Smooth muscle cell (in vitro differentiated cells): ENCODE results near the gene LENG8. TPM values are rescaled to one million over a fixed set of nuclear protein-coding genes. Genes with fewer than 3 reads are reported as not detected.

Experiments
- DNase-seq: peaks from one replicate; lab custom pipeline; 2025; ENCODE audit not compliant: unreplicated experiment; lab: John Stamatoyannopoulos, UW
- H2AFZ ChIP-seq: fragments of 200-600 bp; sonication (generic); 2 replicates; pipeline ENCODE4 v1.6.0; 2016; ENCODE audit warnings: antibody characterized with exemption, low read depth, mild to moderate bottlenecking
- H3F3A ChIP-seq: fragments of 200-600 bp; sonication (generic); 2 replicates; pipeline ENCODE4 v1.6.0; 2017; ENCODE audit warnings: antibody characterized with exemption, low read depth
- H3K27ac ChIP-seq: fragments of 200-600 bp; sonication (generic); 2 replicates; pipeline ENCODE4 v1.5.1; 2016; ENCODE audit warnings: low read depth, mild to moderate bottlenecking
- H3K27me3 ChIP-seq: fragments of 200-600 bp; sonication (generic); 2 replicates; pipeline ENCODE4 v1.6.1; 2016; ENCODE audit warnings: low read depth, mild to moderate bottlenecking
- H3K36me3 ChIP-seq: fragments of 200-600 bp; sonication (generic); 2 replicates; pipeline ENCODE4 v1.5.1; 2016; ENCODE audit warnings: low read depth
- H3K4me1 ChIP-seq: fragments of 200-600 bp; sonication (generic); 2 replicates; pipeline ENCODE4 v1.5.1; 2016; ENCODE audit warnings: low read depth
- H3K4me2 ChIP-seq: fragments of 200-600 bp; sonication (generic); 2 replicates; pipeline ENCODE4 v1.6.0; 2016; ENCODE audit warnings: mild to moderate bottlenecking
- H3K4me3 ChIP-seq: fragments of 200-600 bp; sonication (generic); 2 replicates; pipeline ENCODE4 v1.5.1; 2016; ENCODE audit warnings: mild to moderate bottlenecking
- H3K79me2 ChIP-seq: fragments of 200-600 bp; sonication (generic); 2 replicates; pipeline ENCODE4 v1.6.0; 2016; ENCODE audit warnings: low read depth, mild to moderate bottlenecking
- H3K9ac ChIP-seq: fragments of 200-600 bp; sonication (generic); 2 replicates; pipeline ENCODE4 v1.6.0; 2016; ENCODE audit warnings: low read depth
- H3K9me3 ChIP-seq: fragments of 200-600 bp; sonication (generic); replicated peaks from 2 replicates; pipeline ENCODE4 v1.5.1; 2016; ENCODE audit warnings: low read depth
- H4K20me1 ChIP-seq: fragments of 200-600 bp; sonication (generic); 2 replicates; pipeline ENCODE4 v1.6.0; 2016; ENCODE audit warnings: low read depth
- WGBS: methylation state at CpG from one replicate; pipeline ENCODE4 v1.1.7; 2016; ENCODE audit warnings: low lambda C conversion rate; 5-methylcytosine and 5-hydroxymethylcytosine counted together
- polyA plus RNA-seq: library from polyadenylated mRNA; unstranded; fragments of >200 nt; fragmentation: Nextera tagmentation; extraction: Ambion mirVana; gene quantifications from 2 replicates; pipeline ENCODE4 v1.2.1, GENCODE V29; 2016
- total RNA-seq: library from RNA; depleted of rRNA; stranded (reverse); fragments of >200 nt; gene quantifications from 2 replicates; pipeline ENCODE4 v1.2.3, GENCODE V29; 2014
- TF ChIP-seq, protein P1 (sequence below): fragments of 200-600 bp; sonication (generic); IDR thresholded peaks from 2 replicates; pipeline ENCODE4 v1.5.1; 2017; ENCODE audit warnings: borderline replicate concordance, mild to moderate bottlenecking, antibody characterized with exemption; ENCODE audit not compliant: insufficient read depth, poor library complexity, severe bottlenecking

Gene LENG8
- total and polyA plus RNA-seq, 2 experiments from 2014 or later, result 27.6 to 32.9 TPM

DNA sequence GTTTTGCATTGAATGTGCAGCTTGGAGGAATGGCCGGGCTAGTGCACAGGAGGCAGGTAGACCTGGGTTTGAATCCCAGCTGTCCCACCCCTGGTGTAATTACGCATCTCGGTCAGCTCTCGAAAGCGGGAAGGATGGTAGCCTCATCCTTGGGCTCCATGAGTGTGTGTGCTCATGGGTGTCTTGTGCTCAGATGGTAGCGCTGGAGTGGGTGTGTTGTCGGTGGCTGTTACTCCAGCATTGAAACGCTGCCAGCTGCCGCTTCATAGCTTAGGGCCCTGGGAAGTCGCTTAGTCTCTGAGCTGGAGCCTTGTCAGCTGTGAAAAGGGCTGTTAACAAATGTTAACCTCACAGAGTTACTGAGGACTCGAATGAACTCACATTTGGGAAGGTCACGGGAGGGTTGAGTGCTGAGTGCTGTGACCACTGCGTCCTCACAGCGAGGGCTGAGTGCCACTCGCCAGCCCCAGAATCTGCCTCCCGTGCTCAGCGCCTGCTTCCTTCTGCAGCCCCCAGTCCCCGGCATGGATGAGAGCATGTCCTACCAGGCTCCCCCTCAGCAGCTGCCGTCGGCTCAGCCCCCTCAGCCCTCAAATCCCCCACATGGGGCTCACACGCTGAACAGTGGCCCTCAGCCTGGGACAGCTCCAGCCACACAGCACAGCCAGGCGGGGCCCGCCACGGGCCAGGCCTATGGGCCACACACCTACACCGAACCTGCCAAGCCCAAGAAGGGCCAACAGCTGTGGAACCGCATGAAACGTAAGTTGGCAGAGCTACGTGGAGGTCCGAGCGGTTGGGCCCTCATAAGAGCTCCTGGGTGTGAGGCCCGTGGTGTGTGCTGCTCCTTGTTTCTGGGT is 5.2 kb downstream of the LENG8 start:
- peaks cover 99% of the 10 kb centered on the region for H4K20me1 ChIP-seq
- H3K36me3 ChIP-seq, result peaks cover 11% of the 10 kb centered on the region
- H3K79me2 ChIP-seq, result peaks cover 92% of the 10 kb centered on the region
- H3K4me1 ChIP-seq, result peaks cover 13% of the 10 kb centered on the region
- H3K4me3 ChIP-seq, result no peak overlapping the region
- no peak overlapping the region for H3K27ac ChIP-seq
- H3K9me3 ChIP-seq, result no peaks in the 10 kb centered on the region
- peaks cover 7% of the 10 kb centered on the region for H3F3A ChIP-seq
- TF ChIP-seq, protein P1, sequence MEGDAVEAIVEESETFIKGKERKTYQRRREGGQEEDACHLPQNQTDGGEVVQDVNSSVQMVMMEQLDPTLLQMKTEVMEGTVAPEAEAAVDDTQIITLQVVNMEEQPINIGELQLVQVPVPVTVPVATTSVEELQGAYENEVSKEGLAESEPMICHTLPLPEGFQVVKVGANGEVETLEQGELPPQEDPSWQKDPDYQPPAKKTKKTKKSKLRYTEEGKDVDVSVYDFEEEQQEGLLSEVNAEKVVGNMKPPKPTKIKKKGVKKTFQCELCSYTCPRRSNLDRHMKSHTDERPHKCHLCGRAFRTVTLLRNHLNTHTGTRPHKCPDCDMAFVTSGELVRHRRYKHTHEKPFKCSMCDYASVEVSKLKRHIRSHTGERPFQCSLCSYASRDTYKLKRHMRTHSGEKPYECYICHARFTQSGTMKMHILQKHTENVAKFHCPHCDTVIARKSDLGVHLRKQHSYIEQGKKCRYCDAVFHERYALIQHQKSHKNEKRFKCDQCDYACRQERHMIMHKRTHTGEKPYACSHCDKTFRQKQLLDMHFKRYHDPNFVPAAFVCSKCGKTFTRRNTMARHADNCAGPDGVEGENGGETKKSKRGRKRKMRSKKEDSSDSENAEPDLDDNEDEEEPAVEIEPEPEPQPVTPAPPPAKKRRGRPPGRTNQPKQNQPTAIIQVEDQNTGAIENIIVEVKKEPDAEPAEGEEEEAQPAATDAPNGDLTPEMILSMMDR, result no peak
- H2AFZ ChIP-seq, result no peak overlapping the region
- no peak overlapping the region for H3K4me2 ChIP-seq
- no peak overlapping the region for H3K9ac ChIP-seq
- DNase-seq, result no peak
- H3K27me3 ChIP-seq, result no peaks in the 10 kb centered on the region
- 96% methylated on average over 25 of the region's 31 CpGs for WGBS

DNA sequence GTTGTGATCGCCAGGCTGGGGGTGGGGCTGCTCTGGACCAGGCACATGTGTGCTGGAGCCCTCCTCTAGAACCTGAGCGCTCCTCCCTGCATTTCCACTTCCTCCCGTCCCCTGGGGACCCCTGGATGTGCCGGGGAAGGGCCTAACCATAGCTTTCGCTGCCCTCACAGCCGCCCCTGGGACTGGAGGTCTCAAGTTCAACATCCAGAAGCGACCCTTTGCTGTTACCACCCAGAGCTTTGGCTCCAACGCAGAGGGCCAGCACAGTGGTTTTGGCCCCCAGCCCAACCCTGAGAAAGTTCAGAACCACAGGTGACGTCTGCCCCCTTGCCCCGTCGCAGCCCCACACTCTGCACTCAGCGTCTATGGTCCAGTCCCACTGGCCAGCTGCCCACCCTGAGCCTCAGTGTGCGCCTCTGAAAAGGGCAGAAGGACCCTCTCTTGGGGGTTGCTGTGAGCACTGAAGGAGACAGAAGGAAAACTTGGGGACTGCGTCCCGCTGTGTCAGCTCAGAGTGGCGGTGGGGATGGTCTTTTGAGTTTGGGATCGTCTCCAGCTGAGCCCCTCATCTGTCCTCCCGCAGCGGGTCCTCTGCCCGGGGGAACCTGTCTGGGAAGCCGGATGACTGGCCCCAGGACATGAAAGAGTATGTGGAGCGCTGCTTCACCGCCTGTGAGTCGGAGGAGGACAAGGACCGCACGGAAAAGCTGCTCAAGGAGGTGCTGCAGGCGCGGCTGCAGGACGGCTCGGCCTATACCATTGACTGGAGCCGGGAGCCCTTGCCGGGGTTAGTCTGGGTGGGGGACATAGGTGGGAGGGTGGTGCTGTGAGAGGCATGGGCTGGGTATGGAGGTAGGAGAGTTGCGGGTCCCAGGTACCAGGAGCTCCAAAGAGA is 6.0 kb downstream of the LENG8 start:
- H3K9me3 ChIP-seq, result no peaks in the 10 kb centered on the region
- WGBS, result 95% methylated on average over 33 of the region's 33 CpGs
- H3K27ac ChIP-seq, result no peak overlapping the region
- H3K4me2 ChIP-seq, result no peak overlapping the region
- DNase-seq, result no peak
- no peak overlapping the region for H3K4me3 ChIP-seq
- peaks cover 88% of the 10 kb centered on the region for H3K79me2 ChIP-seq
- no peak overlapping the region for H2AFZ ChIP-seq
- peaks cover 13% of the 10 kb centered on the region for H3F3A ChIP-seq
- H3K36me3 ChIP-seq, result peaks cover 11% of the 10 kb centered on the region
- H3K4me1 ChIP-seq, result peaks cover 12% of the 10 kb centered on the region
- H4K20me1 ChIP-seq, result peaks cover 100% of the 10 kb centered on the region
- H3K9ac ChIP-seq, result no peak overlapping the region
- TF ChIP-seq, protein P1, result no peak
- no peaks in the 10 kb centered on the region for H3K27me3 ChIP-seq

DNA sequence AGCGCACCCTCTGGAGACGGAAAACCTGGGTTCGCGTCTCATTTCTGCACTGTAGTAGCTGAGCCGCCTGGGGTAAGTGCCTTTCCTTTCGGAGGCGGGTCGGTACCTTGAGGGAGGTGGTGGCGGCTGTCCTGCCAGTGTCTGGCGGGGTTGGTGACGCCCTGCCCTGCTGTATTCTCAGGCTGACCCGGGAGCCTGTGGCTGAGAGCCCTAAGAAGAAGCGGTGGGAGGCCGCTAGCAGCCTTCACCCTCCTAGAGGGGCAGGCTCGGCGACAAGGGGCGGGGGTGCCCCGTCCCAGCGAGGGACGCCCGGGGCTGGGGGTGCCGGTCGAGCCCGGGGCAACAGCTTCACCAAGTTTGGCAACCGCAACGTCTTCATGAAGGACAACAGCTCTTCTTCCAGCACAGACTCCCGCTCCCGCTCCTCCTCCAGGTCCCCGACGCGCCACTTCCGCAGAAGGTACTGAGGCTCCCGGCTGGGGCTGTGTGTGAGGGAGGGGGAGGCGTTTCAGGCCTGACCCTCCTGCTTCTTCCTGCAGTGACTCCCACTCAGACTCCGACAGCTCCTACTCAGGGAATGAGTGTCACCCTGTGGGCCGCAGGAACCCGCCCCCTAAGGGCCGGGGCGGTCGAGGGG is 6.9 kb downstream of the LENG8 start:
- Histone ChIP-seq H3K4me2 (no peak overlapping the region), H4K20me1 (peaks cover 100% of the 10 kb centered on the region), H3K4me3 (no peak overlapping the region), H2AFZ (no peak overlapping the region), H3K9me3 (no peaks in the 10 kb centered on the region), H3K4me1 (peaks cover 4% of the 10 kb centered on the region), H3K36me3 (peaks cover 11% of the 10 kb centered on the region), H3F3A (peaks cover 15% of the 10 kb centered on the region), H3K79me2 (peaks cover 79% of the 10 kb centered on the region), H3K27ac (no peak overlapping the region), H3K27me3 (no peaks in the 10 kb centered on the region), H3K9ac (no peak overlapping the region)
- TF ChIP-seq, protein P1, result no peak
- no peak for DNase-seq
- 99% methylated on average over 37 of the region's 40 CpGs for WGBS
